Brain microvascular endothelial cell (primary cell): ENCODE results near the gene PCBP3.
"Not testable (repeated sequence)": the region's sequence is repeated elsewhere in the genome, so short reads cannot be mapped to it uniquely, and the experiment has no call there.

Experiments
- DNase-seq: peaks from one replicate; pipeline ENCODE4 v3.0.0-alpha.2; 2020
- H3K27ac ChIP-seq: fragments of 250-450 bp; sonication (Bioruptor Pico); 2 replicates; pipeline ENCODE4 v1.5.1; 2020; ENCODE audit warnings: mild to moderate bottlenecking, moderate library complexity
- H3K27me3 ChIP-seq: fragments of 250-450 bp; sonication (Bioruptor Pico); replicated peaks from 2 replicates; pipeline ENCODE4 v1.5.1; 2020; ENCODE audit warnings: mild to moderate bottlenecking
- H3K36me3 ChIP-seq: fragments of 250-450 bp; sonication (Bioruptor Pico); replicated peaks from 2 replicates; pipeline ENCODE4 v1.5.1; 2020; ENCODE audit warnings: mild to moderate bottlenecking
- H3K4me3 ChIP-seq: 2 replicates; pipeline ENCODE4 v1.5.1; 2011; ENCODE audit warnings: low read depth, mild to moderate bottlenecking, control low read depth, low read length, moderate library complexity
- CTCF ChIP-seq: IDR thresholded peaks from 2 replicates; pipeline ENCODE4 v1.5.1; 2011; ENCODE audit warnings: low read depth, mild to moderate bottlenecking, moderate library complexity, low read length, control low read depth, inconsistent platforms; ENCODE audit errors: missing control alignments
- in situ Hi-C: cut with HindIII; loops from 2 replicates; pipeline ENCODE4 v1.10.0; 2017; ENCODE audit warnings: low sequenced_read_pairs, low pct_ligation_motif_present

Gene PCBP3

GRCh38 chr21:45607021-45607908, 36.3 kb upstream of the PCBP3 start:
- H3K36me3 ChIP-seq, result no peaks in the 10 kb centered on the region
- in situ Hi-C loops, result no loop called here
- peak; percentile 43 for DNase-seq
- no peak overlapping the region for H3K27ac ChIP-seq
- no peak for TF ChIP-seq CTCF
- H3K4me3 ChIP-seq, result no peak overlapping the region
- H3K27me3 ChIP-seq, result peaks cover 6% of the 10 kb centered on the region

- H3K36me3 ChIP-seq, result no peaks in the 10 kb centered on the region
- H3K27ac ChIP-seq, result no peak overlapping the region
- DNase-seq, result no peak
- no peak for TF ChIP-seq CTCF
- no peak overlapping the region for H3K4me3 ChIP-seq
- in situ Hi-C loops, result no loop called here
- H3K27me3 ChIP-seq, result peaks cover 6% of the 10 kb centered on the region
Observed at GRCh38 chr21:45607909-45608295, 35.6 kb upstream of the PCBP3 start.

- in situ Hi-C loops, H3K36me3 ChIP-seq, H3K4me3 ChIP-seq, H3K27me3 ChIP-seq, DNase-seq, H3K27ac ChIP-seq: not testable (repeated sequence)
Observed at GRCh38 chr21:45608747-45609470, 34.6 kb upstream of the PCBP3 start.

- H3K4me3 ChIP-seq, H3K27me3 ChIP-seq, H3K27ac ChIP-seq, in situ Hi-C loops, DNase-seq, H3K36me3 ChIP-seq: not testable (repeated sequence)
Observed at GRCh38 chr21:45609616-45610015, 33.9 kb upstream of the PCBP3 start.

- no peaks in the 10 kb centered on the region for H3K36me3 ChIP-seq
- H3K27ac ChIP-seq, result no peak overlapping the region
- no peak overlapping the region for H3K4me3 ChIP-seq
- no peak for TF ChIP-seq CTCF
- no peak for DNase-seq
- H3K27me3 ChIP-seq, result peaks cover 6% of the 10 kb centered on the region
- in situ Hi-C loops, result no loop called here
Observed at GRCh38 chr21:45611296-45611695, 32.2 kb upstream of the PCBP3 start.

GRCh38 chr21:45611939-45612664, 31.4 kb upstream of the PCBP3 start:
- DNase-seq, result peak; percentile 84
- in situ Hi-C loops, result no loop called here
- Histone ChIP-seq H3K27me3 (peaks cover 6% of the 10 kb centered on the region), H3K36me3 (no peaks in the 10 kb centered on the region), H3K4me3 (no peak overlapping the region), H3K27ac (peak overlapping the region; percentile 11)
- TF ChIP-seq CTCF, result no peak

GRCh38 chr21:45612665-45613019, 30.9 kb upstream of the PCBP3 start:
- peak overlapping the region; percentile 11 for H3K27ac ChIP-seq
- H3K36me3 ChIP-seq, H3K4me3 ChIP-seq, DNase-seq, H3K27me3 ChIP-seq, in situ Hi-C loops: not testable (repeated sequence)
